Neural cell (in vitro differentiated cells): Measurements from ENCODE around the gene FPR1. TPM values are rescaled to one million over a fixed set of nuclear protein-coding genes. Genes with fewer than 3 reads are reported as not detected.
"Not testable (repeated sequence)": the region's sequence is repeated elsewhere in the genome, so short reads cannot be mapped to it uniquely, and the experiment has no call there.

Source experiments
- H2AFZ ChIP-seq: fragments of 200-600, 300-800 bp; sonication (generic), shearing (Covaris generic); 2 replicates; pipeline ENCODE4 v1.6.0; 2014; ENCODE audit warnings: low read depth, mild to moderate bottlenecking, antibody characterized with exemption, low read length, moderate library complexity
- H3F3A ChIP-seq: fragments of 200-600 bp; shearing (Covaris generic); 2 replicates; pipeline ENCODE4 v1.6.1; 2016; ENCODE audit warnings: mild to moderate bottlenecking, moderate library complexity, mixed read lengths, antibody characterized with exemption, low read length; ENCODE audit not compliant: insufficient read depth, poor library complexity, severe bottlenecking
- H3K27ac ChIP-seq: fragments of 200-600, 300-800 bp; sonication (generic), shearing (Covaris generic); 2 replicates; pipeline ENCODE4 v1.5.1; 2014; ENCODE audit warnings: mild to moderate bottlenecking, low read length, moderate library complexity
- H3K27me3 ChIP-seq: fragments of 300-800, 200-600 bp; sonication (generic), shearing (Covaris generic); 2 replicates; pipeline ENCODE4 v1.6.0; 2014; ENCODE audit warnings: mild to moderate bottlenecking, low read depth, low read length, moderate library complexity; ENCODE audit not compliant: insufficient read depth
- H3K36me3 ChIP-seq: fragments of 300-800, 200-600 bp; sonication (generic), shearing (Covaris generic); 2 replicates; pipeline ENCODE4 v1.5.1; 2014; ENCODE audit warnings: mild to moderate bottlenecking, antibody characterized with exemption, low read length, moderate library complexity; ENCODE audit not compliant: insufficient read depth
- H3K4me2 ChIP-seq: fragments of 300-800, 200-600 bp; sonication (generic), shearing (Covaris generic); 2 replicates; pipeline ENCODE4 v1.6.0; 2014; ENCODE audit warnings: mild to moderate bottlenecking, low read length
- H3K4me3 ChIP-seq: fragments of 300-800, 200-600 bp; sonication (generic), shearing (Covaris generic); 2 replicates; pipeline ENCODE4 v1.5.1; 2014; ENCODE audit warnings: mild to moderate bottlenecking, low read length, moderate library complexity
- H3K79me2 ChIP-seq: fragments of 200-600 bp; shearing (Covaris generic); replicated peaks from 2 replicates; pipeline ENCODE4 v1.6.0; 2014; ENCODE audit warnings: mild to moderate bottlenecking, low read length, moderate library complexity; ENCODE audit not compliant: insufficient read depth
- H3K9ac ChIP-seq: fragments of 300-800, 200-600 bp; sonication (generic), shearing (Covaris generic); 2 replicates; pipeline ENCODE4 v1.6.1; 2016; ENCODE audit warnings: mild to moderate bottlenecking, low read length, mixed read lengths
- H3K9me2 ChIP-seq: fragments of 200-600 bp; shearing (Covaris generic); 2 replicates; pipeline ENCODE4 v1.6.1; 2016; ENCODE audit warnings: mild to moderate bottlenecking, low read length, mixed read lengths; ENCODE audit not compliant: insufficient read depth
- H3K9me3 ChIP-seq: fragments of 200-600, 300-800 bp; sonication (generic), shearing (Covaris generic); 2 replicates; pipeline ENCODE4 v1.6.1; 2016; ENCODE audit warnings: mild to moderate bottlenecking, mixed run types, low read length, moderate library complexity, mixed read lengths
- H4K20me1 ChIP-seq: fragments of 200-600 bp; shearing (Covaris generic); 2 replicates; pipeline ENCODE4 v1.6.1; 2016; ENCODE audit warnings: mild to moderate bottlenecking, mixed run types; ENCODE audit not compliant: insufficient read depth
- EP300 ChIP-seq: fragments of 450-650 bp; conservative IDR thresholded peaks from 2 replicates; pipeline ENCODE4 v1.6.1; 2014; ENCODE audit warnings: antibody characterized with exemption, mild to moderate bottlenecking, moderate library complexity; ENCODE audit not compliant: poor library complexity, severe bottlenecking
- EZH2 ChIP-seq: fragments of 200-600, 300-800 bp; shearing (Covaris generic), sonication (generic); IDR thresholded peaks from 2 replicates; pipeline ENCODE4 v1.6.1; 2014; ENCODE audit warnings: antibody characterized with exemption, low read length, borderline replicate concordance, mild to moderate bottlenecking; ENCODE audit not compliant: insufficient read depth, poor library complexity, severe bottlenecking
- MXI1 ChIP-seq: fragments of 450-650 bp; conservative IDR thresholded peaks from 2 replicates; pipeline ENCODE4 v1.6.1; 2014; ENCODE audit warnings: antibody characterized with exemption, mild to moderate bottlenecking; ENCODE audit not compliant: poor library complexity, severe bottlenecking
- POLR2AphosphoS5 ChIP-seq: IDR thresholded peaks from 2 replicates; pipeline ENCODE4 v1.6.1; 2012
- RAD21 ChIP-seq: fragments of 450-650 bp; conservative IDR thresholded peaks from 2 replicates; pipeline ENCODE4 v1.6.1; 2014; ENCODE audit warnings: antibody characterized with exemption, mild to moderate bottlenecking, moderate library complexity
- SMC3 ChIP-seq: fragments of 450-650 bp; conservative IDR thresholded peaks from 2 replicates; pipeline ENCODE4 v1.6.1; 2014; ENCODE audit warnings: antibody characterized with exemption, mild to moderate bottlenecking, moderate library complexity; ENCODE audit not compliant: poor library complexity
- TAF1 ChIP-seq: IDR thresholded peaks from 2 replicates; pipeline ENCODE4 v1.6.1; 2012; ENCODE audit warnings: low read depth
- polyA plus RNA-seq: library from polyadenylated mRNA; depleted of rRNA; stranded (reverse); fragments of >200 nt; gene quantifications from 2 replicates; pipeline ENCODE4 v1.2.3, GENCODE V29; 2014
- TF ChIP-seq, protein P1 (sequence below): IDR thresholded peaks from 2 replicates; pipeline ENCODE4 v1.6.1; 2012; ENCODE audit warnings: borderline replicate concordance
- TF ChIP-seq, protein P2 (sequence below): fragments of 450-650 bp; IDR thresholded peaks from 2 replicates; pipeline ENCODE4 v1.5.1; 2014; ENCODE audit warnings: antibody characterized with exemption, mild to moderate bottlenecking, moderate library complexity; ENCODE audit not compliant: poor library complexity, severe bottlenecking

FPR1 gene
- polyA plus RNA-seq, 1 donor from 2014 or later, result not detected

DNA sequence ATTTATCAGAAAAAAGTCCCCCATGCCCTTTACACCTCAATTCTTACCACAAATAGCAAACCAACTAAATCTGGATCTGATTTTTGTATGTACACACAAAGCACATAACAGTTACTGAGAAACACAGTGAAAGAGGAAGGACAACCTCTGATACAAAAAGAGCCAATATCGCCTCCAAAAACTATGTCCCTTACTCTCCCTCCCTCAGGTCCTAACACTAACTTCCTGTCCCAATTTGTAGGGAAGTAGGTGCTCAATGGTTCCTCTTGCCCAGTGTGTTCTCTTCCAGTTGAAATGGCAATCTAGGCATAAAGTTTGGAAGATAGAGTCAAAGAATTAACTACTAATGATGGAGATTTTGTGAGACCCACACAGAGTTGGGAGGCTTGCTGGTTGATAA is 27.5 kb upstream of the FPR1 start:
- TF ChIP-seq EZH2 (no peak), TAF1 (no peak), RAD21 (no peak), MXI1 (no peak), SMC3 (no peak), EP300 (no peak), POLR2AphosphoS5 (no peak)
- TF ChIP-seq, protein P1, sequence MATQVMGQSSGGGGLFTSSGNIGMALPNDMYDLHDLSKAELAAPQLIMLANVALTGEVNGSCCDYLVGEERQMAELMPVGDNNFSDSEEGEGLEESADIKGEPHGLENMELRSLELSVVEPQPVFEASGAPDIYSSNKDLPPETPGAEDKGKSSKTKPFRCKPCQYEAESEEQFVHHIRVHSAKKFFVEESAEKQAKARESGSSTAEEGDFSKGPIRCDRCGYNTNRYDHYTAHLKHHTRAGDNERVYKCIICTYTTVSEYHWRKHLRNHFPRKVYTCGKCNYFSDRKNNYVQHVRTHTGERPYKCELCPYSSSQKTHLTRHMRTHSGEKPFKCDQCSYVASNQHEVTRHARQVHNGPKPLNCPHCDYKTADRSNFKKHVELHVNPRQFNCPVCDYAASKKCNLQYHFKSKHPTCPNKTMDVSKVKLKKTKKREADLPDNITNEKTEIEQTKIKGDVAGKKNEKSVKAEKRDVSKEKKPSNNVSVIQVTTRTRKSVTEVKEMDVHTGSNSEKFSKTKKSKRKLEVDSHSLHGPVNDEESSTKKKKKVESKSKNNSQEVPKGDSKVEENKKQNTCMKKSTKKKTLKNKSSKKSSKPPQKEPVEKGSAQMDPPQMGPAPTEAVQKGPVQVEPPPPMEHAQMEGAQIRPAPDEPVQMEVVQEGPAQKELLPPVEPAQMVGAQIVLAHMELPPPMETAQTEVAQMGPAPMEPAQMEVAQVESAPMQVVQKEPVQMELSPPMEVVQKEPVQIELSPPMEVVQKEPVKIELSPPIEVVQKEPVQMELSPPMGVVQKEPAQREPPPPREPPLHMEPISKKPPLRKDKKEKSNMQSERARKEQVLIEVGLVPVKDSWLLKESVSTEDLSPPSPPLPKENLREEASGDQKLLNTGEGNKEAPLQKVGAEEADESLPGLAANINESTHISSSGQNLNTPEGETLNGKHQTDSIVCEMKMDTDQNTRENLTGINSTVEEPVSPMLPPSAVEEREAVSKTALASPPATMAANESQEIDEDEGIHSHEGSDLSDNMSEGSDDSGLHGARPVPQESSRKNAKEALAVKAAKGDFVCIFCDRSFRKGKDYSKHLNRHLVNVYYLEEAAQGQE, result no peak
- TF ChIP-seq, protein P2, sequence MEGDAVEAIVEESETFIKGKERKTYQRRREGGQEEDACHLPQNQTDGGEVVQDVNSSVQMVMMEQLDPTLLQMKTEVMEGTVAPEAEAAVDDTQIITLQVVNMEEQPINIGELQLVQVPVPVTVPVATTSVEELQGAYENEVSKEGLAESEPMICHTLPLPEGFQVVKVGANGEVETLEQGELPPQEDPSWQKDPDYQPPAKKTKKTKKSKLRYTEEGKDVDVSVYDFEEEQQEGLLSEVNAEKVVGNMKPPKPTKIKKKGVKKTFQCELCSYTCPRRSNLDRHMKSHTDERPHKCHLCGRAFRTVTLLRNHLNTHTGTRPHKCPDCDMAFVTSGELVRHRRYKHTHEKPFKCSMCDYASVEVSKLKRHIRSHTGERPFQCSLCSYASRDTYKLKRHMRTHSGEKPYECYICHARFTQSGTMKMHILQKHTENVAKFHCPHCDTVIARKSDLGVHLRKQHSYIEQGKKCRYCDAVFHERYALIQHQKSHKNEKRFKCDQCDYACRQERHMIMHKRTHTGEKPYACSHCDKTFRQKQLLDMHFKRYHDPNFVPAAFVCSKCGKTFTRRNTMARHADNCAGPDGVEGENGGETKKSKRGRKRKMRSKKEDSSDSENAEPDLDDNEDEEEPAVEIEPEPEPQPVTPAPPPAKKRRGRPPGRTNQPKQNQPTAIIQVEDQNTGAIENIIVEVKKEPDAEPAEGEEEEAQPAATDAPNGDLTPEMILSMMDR, result no peak
- Histone ChIP-seq H3K9me2 (no peaks in the 10 kb centered on the region), H4K20me1 (no peaks in the 10 kb centered on the region), H3K9me3 (no peaks in the 10 kb centered on the region), H3K9ac (no peak overlapping the region), H3K27ac (no peak overlapping the region), H3K27me3 (peaks cover 8% of the 10 kb centered on the region), H3F3A (no peaks in the 10 kb centered on the region), H3K79me2 (no peaks in the 10 kb centered on the region), H3K4me2 (no peak overlapping the region), H3K36me3 (no peaks in the 10 kb centered on the region), H3K4me3 (no peak overlapping the region), H2AFZ (no peak overlapping the region)

DNA sequence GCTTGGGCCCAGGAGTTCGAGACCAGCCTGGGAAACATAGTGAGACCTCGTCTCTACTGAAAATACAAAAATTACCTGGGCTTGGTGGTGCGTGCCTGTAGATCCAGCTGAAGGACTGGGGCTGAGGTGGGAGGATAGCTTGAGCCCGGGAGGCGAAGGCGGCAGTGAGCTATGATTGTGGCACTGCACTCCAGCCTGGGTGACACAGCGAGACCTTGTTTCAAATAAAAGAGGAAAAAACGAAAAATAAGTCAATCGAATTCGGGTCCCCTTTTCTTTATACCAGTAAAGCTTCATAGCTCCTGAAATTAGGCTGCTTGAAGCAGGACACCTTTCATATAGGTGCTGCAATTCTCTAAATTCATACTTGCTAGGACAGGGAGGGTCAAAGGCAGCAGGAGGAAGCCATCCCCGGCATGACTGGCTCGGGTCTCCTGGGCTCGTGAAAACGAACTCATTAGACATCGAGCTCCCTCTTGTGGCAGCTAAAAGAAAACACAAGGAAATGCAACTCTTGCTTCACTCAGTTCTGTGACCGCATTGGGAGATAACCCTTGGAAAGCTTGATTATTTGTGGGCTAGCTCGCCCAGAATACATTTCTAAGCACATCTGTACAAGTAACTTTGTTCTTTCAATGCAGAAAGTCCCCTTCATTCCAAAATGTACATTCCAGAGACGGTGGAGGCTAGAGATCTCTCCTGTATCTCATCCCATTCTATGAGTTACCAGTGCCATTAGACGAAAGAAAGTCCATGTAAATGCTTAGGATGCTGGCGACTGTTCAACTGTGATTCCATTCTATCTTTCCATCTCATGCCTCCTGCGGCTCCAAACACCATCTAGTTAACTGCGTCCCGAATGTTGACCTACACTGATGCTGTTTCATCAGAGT is 26.1 kb upstream of the FPR1 start:
- H3K27ac ChIP-seq, result no peak overlapping the region
- no peaks in the 10 kb centered on the region for H3K79me2 ChIP-seq
- peak; percentile 79 for TF ChIP-seq SMC3
- TF ChIP-seq TAF1, result no peak
- no peak for TF ChIP-seq EZH2
- TF ChIP-seq, protein P2, result peak; percentile 85
- TF ChIP-seq RAD21, result peak; percentile 85
- H2AFZ ChIP-seq, result no peak overlapping the region
- H3K4me3 ChIP-seq, result no peak overlapping the region
- H3K36me3 ChIP-seq, result no peaks in the 10 kb centered on the region
- H3K9me3 ChIP-seq, result no peaks in the 10 kb centered on the region
- H3K27me3 ChIP-seq, result peaks cover 8% of the 10 kb centered on the region
- H3K4me2 ChIP-seq, result no peak overlapping the region
- H3F3A ChIP-seq, result no peaks in the 10 kb centered on the region
- no peaks in the 10 kb centered on the region for H3K9me2 ChIP-seq
- H4K20me1 ChIP-seq, result no peaks in the 10 kb centered on the region
- no peak overlapping the region for H3K9ac ChIP-seq

DNA sequence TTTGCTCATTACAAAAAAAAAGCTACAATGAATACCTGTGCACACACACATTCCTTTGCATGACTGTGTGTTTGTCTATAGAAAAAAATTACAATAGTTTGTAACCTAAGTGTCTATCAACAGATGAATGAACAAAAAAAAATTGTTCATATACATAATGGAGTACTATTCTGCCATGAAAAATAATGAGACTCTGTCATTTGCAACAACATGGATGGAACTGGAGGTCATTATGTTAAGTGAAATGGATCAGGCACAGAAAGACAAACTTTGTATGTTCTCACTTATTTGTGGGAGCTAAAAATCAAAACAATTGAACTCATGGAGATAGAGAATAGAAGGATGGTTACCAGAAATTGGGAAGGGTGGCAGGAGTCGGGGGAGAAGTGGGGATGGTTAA is 24.9 kb upstream of the FPR1 start:
- H4K20me1 ChIP-seq, H3K36me3 ChIP-seq, H3F3A ChIP-seq, H3K4me3 ChIP-seq, H3K27ac ChIP-seq, H3K9ac ChIP-seq, H2AFZ ChIP-seq, H3K9me2 ChIP-seq, H3K9me3 ChIP-seq, H3K79me2 ChIP-seq, H3K4me2 ChIP-seq, H3K27me3 ChIP-seq: not testable (repeated sequence)
